Ascending aorta (tissue), 2 donors: ENCODE results near the gene ERCC6L. TPM values are rescaled to one million over a fixed set of nuclear protein-coding genes. Genes with fewer than 3 reads are reported as not detected.

ENCODE experiments used
- DNase-seq, 2 donors: peaks; one replicate each; pipeline ENCODE4 v3.0.0-alpha.2; 2019; ENCODE audit warnings: low spot score in 2 of 2
- H3K27ac ChIP-seq, 2 donors: fragments of 200-600 bp; sonication (generic); one replicate each; pipeline ENCODE4 v1.5.1; 2016 to 2017; ENCODE audit warnings: mild to moderate bottlenecking in 1 of 2
- H3K27me3 ChIP-seq: fragments of 200-600 bp; sonication (generic); one replicate; pipeline ENCODE4 v1.5.1; 2017
- H3K36me3 ChIP-seq, 2 donors: fragments of 200-600 bp; sonication (generic); one replicate each; pipeline ENCODE4 v1.5.1; 2016
- H3K4me1 ChIP-seq, 2 donors: fragments of 200-600 bp; sonication (generic); one replicate each; pipeline ENCODE4 v1.5.1; 2016 to 2017; ENCODE audit warnings: mild to moderate bottlenecking in 1 of 2
- H3K4me3 ChIP-seq, 2 donors: fragments of 200-600 bp; sonication (generic); one replicate each; pipeline ENCODE4 v1.5.1; 2016 to 2017; ENCODE audit warnings: mild to moderate bottlenecking in 1 of 2
- H3K9me3 ChIP-seq, 2 donors: fragments of 200-600 bp; sonication (generic); one replicate each; pipeline ENCODE4 v1.5.1; 2016
- CTCF ChIP-seq, 3 experiments: fragments of 200-600 bp in 2 of 3; fragments of 450-650 bp in 1 of 3; sonication (generic) in 2 of 3; IDR thresholded peaks; one replicate each; pipeline ENCODE4 v1.5.1; 2016 to 2019; ENCODE audit warnings: antibody characterized with exemption in 3 of 3, mild to moderate bottlenecking in 1 of 3, moderate library complexity in 1 of 3
- intact Hi-C: fragments of 100-400 bp; cut with DNase I; formaldehyde crosslinking; loops from one replicate; pipeline ENCODE4 v1.15.1; 2023
- total RNA-seq: library from RNA; depleted of rRNA; stranded (reverse); fragments of >200 nt; gene quantifications from one replicate; pipeline ENCODE4 v1.1.0, GENCODE V29; 2016

The ERCC6L gene
- total RNA-seq, 1 donor from 2014 or later: not detected

GRCh38 chrX:72260448-72260847 lies 21.6 kb upstream of the ERCC6L start:
- no peaks in the 10 kb centered on the region for H3K9me3 ChIP-seq
- DNase-seq: no peak
- no peak for TF ChIP-seq CTCF (IDR thresholded peaks at IDR 0.05)

GRCh38 chrX:72258174-72258573 lies 19.3 kb upstream of the ERCC6L start:
- no peaks in the 10 kb centered on the region for H3K9me3 ChIP-seq
- TF ChIP-seq CTCF (IDR thresholded peaks at IDR 0.05): no peak
- no peak overlapping the region for H3K4me3 ChIP-seq
- H3K27me3 ChIP-seq: no peaks in the 10 kb centered on the region
- intact Hi-C loops: no loop called here
- H3K36me3 ChIP-seq: no peaks in the 10 kb centered on the region
- no peak for DNase-seq
- no peak overlapping the region for H3K27ac ChIP-seq
- H3K4me1 ChIP-seq: no peaks in the 10 kb centered on the region

More at GRCh38 chrX:72260448-72260847, 21.6 kb upstream of the ERCC6L start:
- intact Hi-C loops: no loop called here
- H3K27ac ChIP-seq: no peak overlapping the region
- no peaks in the 10 kb centered on the region for H3K4me1 ChIP-seq
- H3K36me3 ChIP-seq: no peaks in the 10 kb centered on the region
- no peak overlapping the region for H3K4me3 ChIP-seq
- H3K27me3 ChIP-seq: no peaks in the 10 kb centered on the region

- Histone ChIP-seq H3K9me3 (no peaks in the 10 kb centered on the region), H3K4me3 (no peak overlapping the region), H3K27ac (no peak overlapping the region), H3K36me3 (no peaks in the 10 kb centered on the region), H3K27me3 (no peaks in the 10 kb centered on the region), H3K4me1 (no peaks in the 10 kb centered on the region)
- intact Hi-C loops: no loop called here
- DNase-seq: no peak
- no peak for TF ChIP-seq CTCF (IDR thresholded peaks at IDR 0.05)
Measured at GRCh38 chrX:72255864-72256263, 17.0 kb upstream of the ERCC6L start.

- DNase-seq: no peak
- no peaks in the 10 kb centered on the region for H3K27me3 ChIP-seq
- no peaks in the 10 kb centered on the region for H3K9me3 ChIP-seq
- no peak for TF ChIP-seq CTCF (IDR thresholded peaks at IDR 0.05)
- intact Hi-C loops: no loop called here
- H3K4me1 ChIP-seq: no peaks in the 10 kb centered on the region
- H3K27ac ChIP-seq: no peak overlapping the region
- H3K4me3 ChIP-seq: no peak overlapping the region
- H3K36me3 ChIP-seq: no peaks in the 10 kb centered on the region
Measured at GRCh38 chrX:72255445-72255844, 16.6 kb upstream of the ERCC6L start.

- H3K27ac ChIP-seq: no peak overlapping the region
- no peaks in the 10 kb centered on the region for H3K27me3 ChIP-seq
- no peak overlapping the region for H3K4me3 ChIP-seq
- no peaks in the 10 kb centered on the region for H3K4me1 ChIP-seq
- H3K36me3 ChIP-seq: no peaks in the 10 kb centered on the region
- intact Hi-C loops: no loop called here
- no peaks in the 10 kb centered on the region for H3K9me3 ChIP-seq
- DNase-seq: no peak
- no peak for TF ChIP-seq CTCF (IDR thresholded peaks at IDR 0.05)
Measured at GRCh38 chrX:72254816-72255215, 16.0 kb upstream of the ERCC6L start.

- DNase-seq: no peak
- Histone ChIP-seq H3K27ac (no peak overlapping the region), H3K27me3 (no peaks in the 10 kb centered on the region), H3K4me1 (no peaks in the 10 kb centered on the region), H3K4me3 (no peak overlapping the region), H3K36me3 (no peaks in the 10 kb centered on the region), H3K9me3 (no peaks in the 10 kb centered on the region)
- intact Hi-C loops: no loop called here
- no peak for TF ChIP-seq CTCF (IDR thresholded peaks at IDR 0.05)
Measured at GRCh38 chrX:72253686-72254085, 14.9 kb upstream of the ERCC6L start.
